Mesodermal cell (in vitro differentiated cells): Measurements from ENCODE around the gene GABPB2.

Source experiments
- H3K27ac ChIP-seq: 2 replicates; pipeline ENCODE4 v1.7.0; 2013; ENCODE audit warnings: mild to moderate bottlenecking, low read depth, low read length, moderate library complexity; ENCODE audit not compliant: severe bottlenecking
- H3K36me3 ChIP-seq: 2 replicates; pipeline ENCODE4 v1.7.1; 2013; ENCODE audit warnings: mild to moderate bottlenecking, low read length, moderate library complexity; ENCODE audit not compliant: control insufficient read depth, insufficient read depth
- H3K4me1 ChIP-seq: one replicate; pipeline ENCODE4 v1.7.1; 2013; ENCODE audit warnings: mild to moderate bottlenecking, low read length; ENCODE audit not compliant: insufficient read depth, control insufficient read depth, poor library complexity, severe bottlenecking
- H3K4me3 ChIP-seq: 2 replicates; pipeline ENCODE4 v1.7.0; 2013; ENCODE audit warnings: low read length, control low read depth, mild to moderate bottlenecking; ENCODE audit not compliant: insufficient read depth, poor library complexity, severe bottlenecking; ENCODE audit errors: extremely low read depth
- H3K9me3 ChIP-seq: 2 replicates; pipeline ENCODE4 v1.7.1; 2013; ENCODE audit warnings: mild to moderate bottlenecking, low read length, moderate library complexity; ENCODE audit not compliant: control insufficient read depth
- WGBS, 2 experiments: methylation state at CpG; one replicate each; pipeline ENCODE4 v1.1.5; 2013; ENCODE audit warnings: missing lambda C conversion rate in 2 of 2; ENCODE audit not compliant: insufficient coverage in 2 of 2; 5-methylcytosine and 5-hydroxymethylcytosine counted together

The GABPB2 gene

DNA sequence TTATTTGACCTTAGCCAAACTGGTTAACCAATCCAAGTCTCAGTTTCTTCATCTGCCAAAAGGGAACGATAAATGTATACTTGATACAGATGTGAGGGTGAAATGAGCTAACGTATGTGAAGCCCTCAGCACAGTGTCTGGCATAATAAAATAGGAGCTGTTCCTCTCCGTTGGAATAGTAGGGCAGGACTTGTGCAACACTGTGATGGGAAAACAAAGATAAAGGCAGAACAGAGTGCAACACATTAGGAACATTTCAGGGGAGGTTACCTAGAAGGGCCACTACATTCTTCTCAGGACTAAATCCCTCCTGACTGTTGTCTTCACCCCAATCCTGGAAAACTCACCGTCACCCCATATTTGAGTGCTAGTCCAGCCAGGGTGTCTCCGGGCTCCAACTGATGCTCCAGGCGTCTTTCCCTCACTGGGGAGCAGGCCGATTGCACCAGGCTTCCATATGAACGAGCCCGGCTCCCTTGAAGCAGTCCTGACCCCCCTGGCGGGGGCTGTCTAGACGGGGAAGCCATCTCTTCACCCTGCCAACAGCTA is 94.2 kb downstream of the GABPB2 start:
- Histone ChIP-seq H3K4me1 (peaks cover 3% of the 10 kb centered on the region), H3K9me3 (no peaks in the 10 kb centered on the region), H3K36me3 (peaks cover 27% of the 10 kb centered on the region), H3K4me3 (peak overlapping the region; percentile 67), H3K27ac (peak overlapping the region; percentile 18)
- 37 to 44% methylated on average over 9 to 11 of the region's 11 CpGs for WGBS, 2 experiments

DNA sequence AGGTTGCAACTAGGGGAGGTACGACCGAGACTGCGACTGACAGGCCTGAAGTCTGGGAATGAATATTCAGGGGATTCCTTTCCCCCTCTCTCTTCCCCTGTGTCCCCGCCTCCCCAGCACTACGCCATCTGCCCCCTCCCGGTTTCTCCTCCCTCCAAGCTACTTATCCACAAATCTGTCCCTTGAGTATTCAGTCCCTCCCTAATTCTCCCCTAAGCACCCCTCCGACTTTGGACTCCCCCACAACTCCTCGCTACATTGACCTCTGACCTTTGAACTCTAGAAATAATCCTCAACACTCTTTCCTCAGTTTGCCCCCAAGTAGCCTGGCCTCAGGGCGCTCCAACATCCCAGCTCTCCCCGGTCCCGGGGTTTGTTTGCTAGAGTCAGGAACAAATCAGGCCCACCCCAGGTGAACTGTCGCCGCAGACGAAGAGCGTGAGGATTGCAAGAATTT is 94.7 kb downstream of the GABPB2 start:
- peak overlapping the region; percentile 67 for H3K4me3 ChIP-seq
- no peaks in the 10 kb centered on the region for H3K9me3 ChIP-seq
- H3K36me3 ChIP-seq = peaks cover 27% of the 10 kb centered on the region
- peaks cover 3% of the 10 kb centered on the region for H3K4me1 ChIP-seq
- peak overlapping the region; percentile 78 for H3K27ac ChIP-seq
- WGBS, 2 experiments = 1 to 4% methylated on average over 12 to 13 of the region's 15 CpGs

DNA sequence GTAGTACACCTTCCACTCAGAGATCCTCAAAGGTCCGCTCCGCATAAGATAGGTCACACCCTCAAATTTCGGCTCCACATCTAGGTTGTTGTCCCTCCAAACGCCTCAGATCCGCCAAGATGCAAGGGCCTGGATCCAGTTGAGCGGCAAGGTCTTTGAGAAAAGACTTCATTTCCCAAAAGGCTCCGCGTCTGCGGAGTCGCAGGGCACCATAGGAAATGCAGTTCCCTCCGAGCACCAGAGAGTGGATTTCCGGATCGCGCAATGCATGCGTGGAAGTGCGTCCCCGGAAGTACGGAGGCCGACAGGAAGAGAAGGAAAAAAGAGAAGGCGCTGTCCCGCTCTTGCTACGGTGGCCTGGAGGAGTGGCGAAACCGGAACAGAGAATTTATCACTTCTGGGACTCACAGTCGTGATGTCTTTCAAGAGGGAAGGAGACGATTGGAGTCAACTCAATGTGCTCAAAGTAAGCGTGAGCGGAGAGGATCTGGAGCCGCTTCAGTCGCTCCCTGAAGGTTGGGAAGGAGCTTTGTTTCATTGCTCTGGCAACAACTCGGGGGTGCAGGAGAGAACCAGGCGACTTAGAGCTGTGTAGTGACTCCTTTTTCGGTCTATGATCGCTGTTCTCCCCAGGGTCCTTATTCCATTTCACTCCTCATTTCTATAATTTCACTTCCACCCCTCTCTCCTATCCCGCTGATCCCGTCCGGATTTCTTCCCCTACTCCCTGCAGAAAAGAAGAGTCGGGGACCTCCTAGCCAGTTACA is 95.4 kb downstream of the GABPB2 start, which contains the start of the genes LYSMD1 and SCNM1:
LYSMD1 (minus strand) TSS at position 165 of the 767 bp plus-strand sequence. CDS start 644 bp downstream, outside the sequence.
SCNM1 (plus strand) TSS at position 407 of the 767 bp plus-strand sequence; CDS start at position 416, 9 bp downstream.
- H3K4me1 ChIP-seq = peaks cover 3% of the 10 kb centered on the region
- 0 to 1% methylated on average over 35 to 36 of the region's 38 CpGs for WGBS, 2 experiments
- peak within 1 kb of the TSS; percentile 67 for H3K4me3 ChIP-seq
- H3K27ac ChIP-seq = peak within 1 kb of the TSS; percentile 78
- H3K36me3 ChIP-seq = peaks cover 30% of the 10 kb centered on the region
- H3K9me3 ChIP-seq = no peaks in the 10 kb centered on the region

DNA sequence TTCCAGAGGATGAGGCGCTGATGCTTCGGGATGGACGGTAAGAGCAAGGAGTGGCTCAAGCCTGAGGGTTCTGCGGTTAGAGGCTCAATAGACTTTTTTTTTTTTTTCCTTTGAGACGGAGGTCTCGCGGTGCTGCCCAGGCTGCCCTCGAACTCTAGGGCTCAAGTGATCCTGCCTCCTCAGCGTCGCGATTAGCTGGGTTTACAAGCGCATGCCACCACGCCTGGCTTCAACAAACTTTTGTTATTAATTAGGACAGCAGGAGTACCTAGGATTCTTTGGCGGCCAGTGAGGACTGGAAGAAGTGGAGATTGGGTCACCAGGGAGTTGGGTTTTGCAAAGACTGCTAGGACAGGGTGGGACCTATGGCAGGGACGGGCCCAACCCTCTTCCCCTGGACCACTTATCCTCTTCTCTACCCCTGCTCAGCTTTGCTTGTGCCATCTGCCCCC is 96.0 kb downstream of the GABPB2 start:
- Histone ChIP-seq H3K36me3 (peaks cover 32% of the 10 kb centered on the region), H3K4me1 (peaks cover 3% of the 10 kb centered on the region), H3K4me3 (peak overlapping the region; percentile 67), H3K27ac (peak overlapping the region; percentile 77), H3K9me3 (no peaks in the 10 kb centered on the region)
- 1 to 13% methylated on average over 13 to 14 of the region's 15 CpGs for WGBS, 2 experiments

DNA sequence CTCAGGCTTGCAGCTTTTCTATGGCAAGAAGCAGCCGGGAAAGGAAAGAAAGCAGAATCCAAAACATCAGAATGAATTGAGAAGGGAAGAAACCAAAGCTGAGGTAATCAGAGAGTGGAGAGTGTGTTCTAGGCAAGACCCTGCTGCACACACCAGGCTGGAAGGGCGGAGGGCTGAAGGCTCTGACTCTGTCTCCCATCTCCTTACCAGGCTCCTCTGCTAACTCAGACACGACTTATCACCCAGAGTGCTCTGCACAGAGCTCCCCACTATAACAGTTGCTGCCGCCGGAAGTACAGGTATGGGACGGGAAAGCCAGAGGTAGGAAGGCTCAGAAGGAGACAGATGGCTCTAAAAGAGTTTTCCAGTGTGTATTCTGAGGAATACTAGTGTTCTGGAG is 96.6 kb downstream of the GABPB2 start:
- Histone ChIP-seq H3K4me3 (peak overlapping the region; percentile 67), H3K27ac (no peak overlapping the region), H3K4me1 (peaks cover 3% of the 10 kb centered on the region), H3K9me3 (no peaks in the 10 kb centered on the region), H3K36me3 (peaks cover 27% of the 10 kb centered on the region)
- 93% methylated on average over 3 of the region's 6 CpGs; no CpG with 5 or more reads in 1 of the 2 experiments for WGBS, 2 experiments

DNA sequence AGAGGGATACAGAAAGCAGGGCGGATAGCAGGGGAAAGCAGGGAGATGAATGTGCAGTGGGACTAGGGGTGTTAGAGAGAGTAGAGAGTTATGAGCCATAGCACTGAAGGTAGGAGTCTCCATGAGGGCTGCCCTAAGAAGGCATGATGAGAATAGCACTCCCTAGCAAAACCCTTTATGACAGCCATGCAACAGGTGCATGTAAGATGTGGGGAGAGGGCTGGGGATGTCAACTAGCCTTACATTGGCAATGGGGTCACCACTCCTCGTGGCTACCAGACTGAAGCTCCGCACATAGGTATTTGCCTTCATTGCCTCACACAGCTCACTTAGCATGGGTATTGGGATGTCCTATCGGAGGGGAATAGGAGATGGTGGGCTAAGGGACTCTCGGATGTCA is 100.6 kb downstream of the GABPB2 start:
- H3K4me1 ChIP-seq = peaks cover 3% of the 10 kb centered on the region
- peaks cover 53% of the 10 kb centered on the region for H3K36me3 ChIP-seq
- no peaks in the 10 kb centered on the region for H3K9me3 ChIP-seq
- 98 to 100% methylated on average over 1 to 3 of the region's 5 CpGs for WGBS, 2 experiments
- no peak overlapping the region for H3K4me3 ChIP-seq
- H3K27ac ChIP-seq = no peak overlapping the region
